Stimulated activated CD4-positive, alpha-beta T cell treated with anti-CD3 and anti-CD28 coated beads, Interleukin-12 subunit alpha, Interleukin-12 subunit beta, amount 100 ng/mL, for 4 hours (primary cell): Measurements from ENCODE around the gene MAP7D1.
"Not testable (repeated sequence)": the region's sequence is repeated elsewhere in the genome, so short reads cannot be mapped to it uniquely, and the experiment has no call there.

ENCODE experiments used
- DNase-seq: peaks from one replicate; pipeline ENCODE4 v3.0.0-alpha.2; 2020

MAP7D1 gene

DNA sequence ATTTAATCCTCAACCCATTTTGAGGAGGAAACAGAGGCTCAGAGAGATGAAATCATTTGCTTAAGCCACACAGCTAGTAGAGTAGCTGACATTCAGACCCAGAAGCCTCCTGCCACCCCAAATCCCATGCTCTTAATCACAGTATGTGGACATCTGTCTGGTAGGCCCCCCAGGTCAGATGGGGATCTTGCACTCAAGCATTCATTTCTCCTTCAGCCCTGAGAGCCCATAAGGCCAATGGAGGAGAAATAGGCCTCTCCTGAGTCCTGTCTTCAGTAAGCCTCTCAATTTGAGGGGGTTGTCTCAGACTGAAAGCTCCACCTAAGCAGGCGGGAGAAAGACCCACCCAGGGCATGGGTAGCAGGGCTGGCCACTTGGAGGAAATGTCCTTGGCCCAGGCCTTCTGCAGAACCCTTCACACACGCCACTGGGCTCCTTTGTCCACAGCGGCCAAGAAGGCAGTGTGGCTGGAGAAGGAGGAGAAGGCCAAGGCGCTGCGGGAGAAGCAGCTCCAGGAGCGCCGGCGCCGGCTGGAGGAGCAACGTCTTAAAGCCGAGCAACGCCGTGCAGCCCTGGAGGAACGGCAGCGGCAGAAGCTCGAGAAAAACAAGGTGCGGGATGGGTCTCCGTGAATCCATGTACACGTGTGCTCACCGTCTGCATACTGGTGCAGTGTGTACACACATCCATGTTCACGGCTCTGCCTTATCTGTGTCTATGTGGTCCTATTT, 16.2 kb downstream of the MAP7D1 start:
- DNase-seq: no peak

- no peak for DNase-seq
These were observed 17.0 kb downstream of the MAP7D1 start for GRCh38 chr1:36172983-36173382.

DNA sequence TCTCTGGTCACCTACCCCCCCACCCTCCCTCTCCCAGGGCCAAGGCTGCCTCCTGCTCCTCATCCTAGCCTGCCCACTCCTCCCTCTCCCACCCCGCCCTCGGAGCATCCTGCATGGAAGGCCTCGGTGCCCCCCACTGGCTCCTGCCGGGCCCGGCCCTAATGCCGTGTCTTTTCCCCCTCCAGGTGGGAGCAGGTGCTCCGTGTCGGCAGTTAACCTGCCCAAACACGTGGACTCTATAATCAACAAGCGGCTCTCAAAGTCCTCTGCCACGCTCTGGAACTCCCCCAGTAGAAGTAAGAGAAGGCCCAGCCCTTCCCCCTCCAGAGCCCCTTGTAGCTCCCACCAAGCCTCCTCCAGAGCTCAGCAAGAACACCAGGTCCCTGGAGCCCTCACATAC, 18.8 kb downstream of the MAP7D1 start:
- no peak for DNase-seq

- DNase-seq: no peak
These were observed 19.5 kb downstream of the MAP7D1 start for GRCh38 chr1:36175137-36176095.

GRCh38 chr1:36176106-36176949, 20.4 kb downstream of the MAP7D1 start:
- DNase-seq: no peak

DNA sequence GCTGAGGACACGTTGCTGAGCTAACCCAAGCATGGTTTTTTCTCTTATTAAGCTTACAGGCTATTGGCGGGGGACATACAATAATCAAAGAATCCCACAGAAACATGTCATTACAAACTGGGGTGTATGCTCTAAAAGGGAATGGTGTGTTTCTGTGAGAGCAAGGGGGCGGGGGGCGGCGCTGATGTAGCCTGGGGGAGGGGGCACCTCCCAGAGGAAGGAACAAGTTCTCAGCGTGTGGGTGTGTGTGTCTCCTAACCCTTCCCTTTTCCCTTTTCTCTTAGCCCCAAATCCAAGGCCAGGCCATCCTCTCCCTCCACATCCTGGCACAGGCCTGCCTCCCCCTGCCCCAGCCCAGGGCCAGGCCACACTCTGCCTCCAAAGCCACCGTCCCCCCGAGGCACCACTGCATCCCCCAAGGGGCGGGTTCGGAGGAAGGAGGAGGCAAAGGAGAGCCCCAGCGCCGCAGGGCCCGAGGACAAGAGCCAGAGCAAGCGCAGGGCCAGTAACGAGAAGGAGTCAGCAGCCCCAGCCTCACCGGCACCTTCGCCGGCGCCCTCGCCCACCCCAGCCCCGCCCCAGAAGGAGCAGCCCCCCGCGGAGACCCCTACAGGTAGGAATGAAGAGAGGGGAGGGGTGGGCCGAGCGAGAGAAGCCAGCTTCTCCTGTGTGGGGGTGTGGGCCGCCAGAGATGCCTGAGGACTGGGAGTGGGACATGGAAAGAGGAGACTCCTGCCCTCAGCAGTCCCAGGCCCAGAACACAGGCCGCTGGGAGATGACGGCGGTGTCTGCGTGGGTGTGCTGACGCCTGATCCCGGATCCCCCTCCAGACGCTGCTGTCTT, 21.9 kb downstream of the MAP7D1 start:
- DNase-seq: no peak

DNA sequence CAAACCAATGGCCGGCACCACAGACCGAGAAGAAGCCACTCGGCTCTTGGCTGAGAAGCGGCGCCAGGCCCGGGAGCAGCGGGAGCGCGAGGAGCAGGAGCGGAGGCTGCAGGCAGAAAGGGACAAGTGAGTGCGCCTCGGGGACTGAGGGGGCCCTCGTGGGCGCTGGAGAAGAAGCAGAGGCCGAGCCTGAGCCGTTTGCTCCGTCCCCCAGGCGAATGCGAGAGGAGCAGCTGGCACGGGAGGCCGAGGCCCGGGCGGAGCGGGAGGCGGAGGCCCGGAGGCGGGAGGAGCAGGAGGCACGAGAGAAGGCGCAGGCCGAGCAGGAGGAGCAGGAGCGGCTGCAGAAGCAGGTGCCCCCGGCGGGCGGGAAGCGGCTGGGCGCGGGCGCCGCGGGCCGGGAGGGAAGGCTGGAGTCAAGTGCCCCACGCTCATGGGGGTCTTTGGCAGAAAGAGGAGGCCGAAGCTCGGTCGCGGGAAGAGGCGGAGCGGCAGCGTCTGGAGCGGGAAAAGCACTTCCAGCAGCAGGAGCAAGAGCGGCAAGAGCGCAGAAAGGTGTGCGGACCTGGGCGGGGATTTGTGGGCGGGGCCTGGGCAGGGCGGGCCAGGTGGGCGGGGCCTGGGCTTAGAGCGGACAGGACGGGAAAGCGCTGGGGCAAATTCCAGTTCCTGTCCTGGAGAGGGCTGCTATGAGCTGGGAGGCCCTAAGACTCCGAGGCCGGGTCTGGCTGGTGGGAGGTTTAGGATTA, 22.7 kb downstream of the MAP7D1 start:
- no peak for DNase-seq

DNA sequence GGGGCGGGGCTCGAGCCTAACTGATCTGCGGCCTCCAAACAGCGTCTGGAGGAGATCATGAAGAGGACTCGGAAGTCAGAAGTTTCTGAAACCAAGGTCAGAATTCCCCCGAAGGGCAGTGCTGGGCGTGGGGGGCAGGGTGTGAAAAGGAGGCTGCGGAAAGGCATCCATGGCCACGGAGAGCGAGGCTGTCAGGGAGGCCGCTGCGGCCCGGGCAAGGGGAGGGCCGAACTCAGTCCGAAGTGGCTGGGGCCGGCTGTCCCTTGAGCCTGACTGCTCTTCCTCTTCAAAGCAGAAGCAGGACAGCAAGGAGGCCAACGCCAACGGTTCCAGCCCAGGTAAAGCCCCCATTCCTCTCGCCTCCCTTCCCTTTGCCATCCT, 23.2 kb downstream of the MAP7D1 start:
- no peak for DNase-seq

- DNase-seq: no peak
These were observed 26.8 kb downstream of the MAP7D1 start for GRCh38 chr1:36182734-36183133.

- DNase-seq: no peak
These were observed 27.4 kb downstream of the MAP7D1 start for GRCh38 chr1:36183309-36183856.

GRCh38 chr1:36187800-36188593, 32.0 kb downstream of the MAP7D1 start:
- DNase-seq: peak; percentile 66

DNA sequence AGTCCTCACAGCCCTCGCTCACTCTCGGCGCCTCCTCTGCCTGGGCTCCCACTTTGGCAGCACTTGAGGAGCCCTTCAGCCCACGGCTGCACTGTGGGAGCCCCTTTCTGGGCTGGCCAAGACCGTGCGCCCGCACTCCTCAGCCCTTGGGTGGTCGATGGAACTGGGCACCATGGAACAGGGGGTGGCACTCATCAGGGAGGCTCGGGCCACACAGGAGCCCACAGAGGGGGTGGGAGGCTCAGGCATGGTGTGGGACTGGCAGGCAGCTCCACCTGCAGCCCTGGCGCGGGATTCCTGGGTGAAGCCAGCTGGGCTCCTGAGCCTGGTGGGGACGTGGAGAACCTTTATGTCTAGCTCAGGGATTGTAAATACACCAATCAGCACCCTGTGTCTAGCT, 40.8 kb downstream of the MAP7D1 start:
- not testable (repeated sequence) for DNase-seq

DNA sequence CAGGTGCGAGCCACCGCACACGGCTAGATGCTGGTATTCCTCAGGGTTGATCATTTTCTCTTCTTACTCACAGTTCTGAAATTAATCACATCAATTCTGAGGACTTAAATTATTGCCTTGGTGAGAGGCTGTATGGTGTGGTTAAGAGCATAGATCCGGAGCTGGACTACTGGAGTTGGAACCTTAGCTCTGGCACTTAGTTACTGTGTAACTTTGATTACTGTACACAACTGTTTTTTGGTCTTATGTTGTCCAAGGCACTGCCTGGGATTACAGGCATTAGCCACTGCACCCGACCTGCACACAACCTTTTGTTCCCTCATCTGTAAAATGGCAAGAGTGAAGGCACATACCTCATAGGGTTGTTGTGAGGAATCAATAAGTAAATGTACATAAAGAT, 42.7 kb downstream of the MAP7D1 start:
- no peak for DNase-seq

DNA sequence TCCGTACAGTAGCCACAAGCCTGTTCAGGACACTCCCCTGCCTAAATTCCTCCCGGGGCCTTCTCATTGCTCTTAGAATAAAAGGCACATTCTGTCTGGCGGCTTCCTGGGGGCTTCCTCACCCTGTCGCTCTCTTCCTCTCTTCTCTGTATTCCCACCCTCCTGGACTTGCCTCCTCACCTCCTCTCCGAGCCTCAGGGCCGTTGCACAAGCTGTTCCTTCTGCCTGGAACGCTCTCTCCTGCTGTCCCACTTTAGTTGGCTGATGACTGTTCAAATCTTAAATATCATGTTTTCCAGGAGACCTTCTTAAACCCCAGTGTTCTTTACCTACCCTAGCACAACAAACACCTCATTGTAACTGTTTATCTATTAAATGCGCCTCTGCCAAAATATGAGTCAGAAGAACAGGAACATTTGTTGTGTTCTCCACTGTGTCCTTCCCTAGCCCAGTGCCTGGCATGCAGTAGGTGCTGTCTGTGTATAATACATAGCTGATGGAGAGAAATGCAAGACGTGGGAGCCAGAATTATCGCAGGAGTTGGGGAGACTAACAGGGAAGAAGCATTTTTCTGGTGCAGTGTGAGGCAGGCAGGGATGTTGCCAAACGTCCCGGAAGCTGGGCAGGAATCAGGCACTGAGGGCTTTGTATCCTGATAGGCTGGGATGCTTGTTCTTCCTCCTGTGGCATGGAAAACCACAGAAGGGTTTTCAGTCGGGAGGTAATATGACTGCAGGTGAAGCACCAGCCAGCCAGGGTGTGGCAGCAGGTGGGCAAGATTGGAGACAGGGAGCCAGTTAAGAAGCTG, 44.2 kb downstream of the MAP7D1 start:
- no peak for DNase-seq

DNA sequence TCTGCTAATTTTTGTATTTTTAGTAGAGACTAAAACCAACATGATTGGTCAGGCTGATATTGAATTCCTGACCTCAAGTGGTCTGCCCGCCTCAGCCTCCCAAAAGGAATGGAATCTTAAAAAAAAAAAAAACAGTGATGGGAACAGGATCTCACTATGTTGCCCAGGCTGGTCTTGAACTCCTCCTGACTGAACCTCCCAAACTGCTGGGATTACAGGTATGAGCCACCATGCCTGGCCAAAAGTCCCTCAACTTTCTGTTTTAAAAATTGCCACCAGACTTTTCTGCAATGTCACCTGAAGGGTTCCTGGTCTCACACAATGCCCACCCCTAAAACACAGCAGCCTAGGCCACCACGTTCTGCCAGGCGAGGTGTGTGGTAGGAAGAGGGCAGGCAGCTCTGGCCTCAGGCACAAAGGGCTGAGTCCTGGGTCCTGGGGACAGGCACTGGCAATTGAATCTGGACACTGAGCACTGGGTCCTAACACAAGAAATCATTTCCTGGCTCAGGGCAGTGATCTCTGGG, 47.1 kb downstream of the MAP7D1 start:
- no peak for DNase-seq

- DNase-seq: no peak
These were observed 47.8 kb downstream of the MAP7D1 start for GRCh38 chr1:36203554-36204346.

GRCh38 chr1:36204347-36204909, 48.5 kb downstream of the MAP7D1 start:
- no peak for DNase-seq

DNA sequence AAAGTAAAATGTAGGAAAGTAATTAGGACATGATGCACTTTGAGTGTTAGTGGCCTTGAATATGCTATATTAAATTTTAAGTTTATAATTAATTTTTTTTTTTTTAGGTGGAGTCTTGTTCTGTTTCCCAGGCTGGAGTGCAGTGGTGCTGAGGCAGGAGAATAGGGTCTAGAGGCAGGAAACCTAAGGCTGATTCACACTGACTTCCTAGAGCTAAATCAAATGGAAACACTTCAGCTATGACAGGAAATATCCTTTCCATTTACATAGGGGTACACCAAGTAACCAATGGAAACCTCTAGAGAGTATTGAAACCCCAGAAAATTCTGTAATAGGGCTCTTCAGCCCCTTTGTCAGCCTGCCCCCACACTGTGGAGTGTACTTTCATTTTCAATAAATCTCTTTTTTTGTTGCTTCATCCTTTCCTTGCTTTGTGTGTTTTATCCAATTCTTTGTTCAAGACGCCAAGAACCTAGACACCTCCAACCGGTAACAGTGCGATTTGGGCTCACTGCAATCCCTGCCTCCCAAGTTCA, 50.4 kb downstream of the MAP7D1 start:
- DNase-seq: no peak
